Natural killer cell (primary cell): ENCODE measurements around the gene DGLUCY. TPM values are rescaled to one million over a fixed set of nuclear protein-coding genes. Genes with fewer than 3 reads are reported as not detected.

Source experiments
- ATAC-seq, 3 donors: fragments of 150-1000 bp in 2 of 3; fragments of 200-7000 bp in 1 of 3; cut with Tn5 transposase; 1 replicate in 1 of 3; 2 replicates in 2 of 3; pipeline ENCODE4 v1.10.0; 2021; ENCODE audit warnings: mild to moderate bottlenecking in 2 of 3, moderate library complexity in 2 of 3
- DNase-seq, 2 donors: peaks; one replicate each; pipeline versions ENCODE4 v3.0.0 to v3.0.0-alpha.2; 2013 to 2021; ENCODE audit warnings: mixed read lengths in 1 of 2
- H3K27ac ChIP-seq: one replicate; pipeline ENCODE4 v1.5.1; 2013; ENCODE audit warnings: mild to moderate bottlenecking, low read length
- H3K27me3 ChIP-seq: one replicate; pipeline ENCODE4 v1.6.1; 2013; ENCODE audit warnings: low read length; ENCODE audit not compliant: control insufficient read depth, insufficient read depth
- H3K36me3 ChIP-seq: one replicate; pipeline ENCODE4 v1.6.1; 2013; ENCODE audit warnings: low read length; ENCODE audit not compliant: control insufficient read depth, insufficient read depth
- H3K4me1 ChIP-seq: one replicate; pipeline ENCODE4 v1.6.1; 2013; ENCODE audit warnings: low read length; ENCODE audit not compliant: control insufficient read depth, insufficient read depth
- H3K4me3 ChIP-seq: one replicate; pipeline ENCODE4 v1.5.1; 2013; ENCODE audit warnings: low read length
- H3K9me3 ChIP-seq: one replicate; pipeline ENCODE4 v1.6.1; 2013; ENCODE audit warnings: low read length; ENCODE audit not compliant: control insufficient read depth, insufficient read depth
- H3K27ac Mint-ChIP-seq, 2 donors: one replicate each; pipeline ENCODE4 v1.8.0; 2022; ENCODE audit warnings: mild to moderate bottlenecking in 2 of 2, mixed read lengths in 2 of 2, moderate library complexity in 1 of 2
- H3K27me3 Mint-ChIP-seq, 2 donors: one replicate each; pipeline ENCODE4 v1.8.0; 2022; ENCODE audit warnings: low read depth in 2 of 2, mixed read lengths in 2 of 2
- H3K36me3 Mint-ChIP-seq: one replicate; pipeline ENCODE4 v1.8.0; 2022; ENCODE audit warnings: mixed read lengths
- H3K4me1 Mint-ChIP-seq, 2 donors: one replicate each; pipeline ENCODE4 v1.8.0; 2022; ENCODE audit warnings: mixed read lengths in 2 of 2
- H3K4me3 Mint-ChIP-seq: one replicate; pipeline ENCODE4 v1.8.0; 2022; ENCODE audit warnings: mild to moderate bottlenecking, moderate library complexity, mixed read lengths
- H3K9me3 Mint-ChIP-seq, 2 donors: one replicate each; pipeline ENCODE4 v1.8.0; 2022; ENCODE audit warnings: mixed read lengths in 2 of 2
- WGBS: methylation state at CpG from one replicate; pipeline ENCODE4 v1.1.7; 2013; ENCODE audit warnings: missing lambda C conversion rate; ENCODE audit not compliant: insufficient coverage; 5-methylcytosine and 5-hydroxymethylcytosine counted together
- intact Hi-C: fragments of 100-400 bp; cut with micrococcal nuclease; formaldehyde crosslinking; loops from one replicate; pipeline ENCODE4 v1.14.2; 2022
- total RNA-seq, 4 donors: library from RNA; stranded (reverse); fragments of 120-200 nt in 1 of 4; gene quantifications; one replicate each; pipeline versions ENCODE4 v1.2.3 to v1.2.4, GENCODE V29; 2013 to 2022
- TF ChIP-seq, protein P1 (sequence below): fragments of 200-600 bp; IDR thresholded peaks from one replicate; pipeline ENCODE4 v1.8.0; 2022; ENCODE audit warnings: antibody characterized with exemption

Gene DGLUCY
- total RNA-seq, 3 donors from 2014 or later (not counting 1 experiment from before 2014, with no cell fraction given) = 108 to 142 (median 110) TPM

DNA sequence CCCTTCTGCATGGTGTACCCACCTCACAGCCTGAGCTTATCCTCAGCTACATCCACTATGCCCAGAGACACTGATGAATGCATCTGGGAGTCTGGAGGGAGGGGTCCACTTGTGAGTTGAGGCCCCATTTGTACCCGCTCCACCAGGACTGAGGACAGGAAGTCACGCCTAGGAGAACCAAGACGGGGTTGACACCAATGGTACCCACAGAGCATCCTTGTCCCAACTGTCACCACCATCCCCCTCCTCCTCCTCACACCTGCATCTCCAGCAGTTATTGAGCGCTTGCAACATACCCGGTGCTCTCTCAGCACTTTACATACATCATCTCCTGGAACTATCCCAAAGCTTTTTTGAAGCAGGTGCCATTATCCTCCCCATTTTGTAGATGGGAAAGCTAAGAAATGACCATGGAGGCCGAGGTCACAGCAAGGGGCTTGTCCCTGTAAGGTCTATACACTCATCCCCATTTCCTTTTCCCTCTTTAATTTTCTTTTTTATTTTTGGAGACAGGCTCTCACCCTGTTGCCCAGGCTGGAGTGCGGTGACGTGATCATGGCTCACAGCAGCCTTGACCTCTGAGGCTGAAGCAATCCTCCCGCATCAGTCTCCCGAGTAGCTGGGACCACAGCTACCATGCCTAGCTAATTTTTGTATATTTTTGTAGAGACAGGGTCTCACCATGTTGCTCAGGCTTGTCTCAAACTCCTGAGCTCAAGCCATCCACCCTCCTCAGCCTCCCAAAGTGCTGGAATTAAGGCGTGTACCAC is 31.7 kb downstream of the DGLUCY start:
- Histone ChIP-seq H3K27ac (no peak overlapping the region), H3K4me3 (no peak overlapping the region), H3K27me3 (no peaks in the 10 kb centered on the region), H3K36me3 (peaks cover 24% of the 10 kb centered on the region), H3K4me1 (peaks cover 23% of the 10 kb centered on the region), H3K9me3 (no peaks in the 10 kb centered on the region)
- Mint-ChIP-seq H3K9me3 (no peaks in the 10 kb centered on the region), H3K4me1 (peaks cover 29 to 47% of the 10 kb centered on the region in 2 donors), H3K36me3 (no peaks in the 10 kb centered on the region), H3K27ac (peak overlapping the region; percentile 21 to 31), H3K27me3 (no peaks in the 10 kb centered on the region), H3K4me3 (no peak overlapping the region)
- 73% methylated on average over 11 of the region's 11 CpGs for WGBS
- TF ChIP-seq, protein P1, sequence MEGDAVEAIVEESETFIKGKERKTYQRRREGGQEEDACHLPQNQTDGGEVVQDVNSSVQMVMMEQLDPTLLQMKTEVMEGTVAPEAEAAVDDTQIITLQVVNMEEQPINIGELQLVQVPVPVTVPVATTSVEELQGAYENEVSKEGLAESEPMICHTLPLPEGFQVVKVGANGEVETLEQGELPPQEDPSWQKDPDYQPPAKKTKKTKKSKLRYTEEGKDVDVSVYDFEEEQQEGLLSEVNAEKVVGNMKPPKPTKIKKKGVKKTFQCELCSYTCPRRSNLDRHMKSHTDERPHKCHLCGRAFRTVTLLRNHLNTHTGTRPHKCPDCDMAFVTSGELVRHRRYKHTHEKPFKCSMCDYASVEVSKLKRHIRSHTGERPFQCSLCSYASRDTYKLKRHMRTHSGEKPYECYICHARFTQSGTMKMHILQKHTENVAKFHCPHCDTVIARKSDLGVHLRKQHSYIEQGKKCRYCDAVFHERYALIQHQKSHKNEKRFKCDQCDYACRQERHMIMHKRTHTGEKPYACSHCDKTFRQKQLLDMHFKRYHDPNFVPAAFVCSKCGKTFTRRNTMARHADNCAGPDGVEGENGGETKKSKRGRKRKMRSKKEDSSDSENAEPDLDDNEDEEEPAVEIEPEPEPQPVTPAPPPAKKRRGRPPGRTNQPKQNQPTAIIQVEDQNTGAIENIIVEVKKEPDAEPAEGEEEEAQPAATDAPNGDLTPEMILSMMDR = no peak
- DNase-seq = no peak
- ATAC-seq = no peak
- intact Hi-C loops = no loop called here

DNA sequence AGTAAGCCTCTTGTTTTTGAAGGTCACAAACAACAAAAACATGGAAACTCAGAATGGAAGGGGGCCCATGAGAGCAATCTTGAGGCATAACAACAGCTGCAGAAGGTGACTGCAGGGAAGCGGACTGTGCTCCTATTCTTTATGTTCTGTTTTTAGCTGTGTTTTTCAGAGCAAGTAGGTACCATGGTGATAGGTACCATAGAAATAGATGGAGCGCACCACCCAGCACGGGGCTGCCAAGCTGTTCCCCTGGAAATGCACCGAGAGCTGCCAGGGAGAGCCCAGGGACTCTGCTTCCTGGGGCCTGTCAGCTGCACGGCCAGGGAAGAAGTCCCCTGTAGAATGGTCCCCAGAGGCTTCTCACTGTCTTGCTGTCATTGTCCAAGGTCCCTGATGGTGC is 32.8 kb downstream of the DGLUCY start:
- Mint-ChIP-seq H3K4me1 (peaks cover 29 to 42% of the 10 kb centered on the region in 2 donors), H3K36me3 (no peaks in the 10 kb centered on the region), H3K4me3 (no peak overlapping the region), H3K27me3 (no peaks in the 10 kb centered on the region), H3K9me3 (no peaks in the 10 kb centered on the region), H3K27ac (peak overlapping the region in 1 of 2 donors; percentile 31)
- H3K4me1 ChIP-seq = peaks cover 22% of the 10 kb centered on the region
- ATAC-seq (no peak), DNase-seq (no peak)
- H3K9me3 ChIP-seq = no peaks in the 10 kb centered on the region
- WGBS = 94% methylated on average over 5 of the region's 5 CpGs
- H3K27me3 ChIP-seq = no peaks in the 10 kb centered on the region
- H3K4me3 ChIP-seq = no peak overlapping the region
- no peak overlapping the region for H3K27ac ChIP-seq
- TF ChIP-seq, protein P1 = no peak
- intact Hi-C loops = no loop called here
- H3K36me3 ChIP-seq = peaks cover 24% of the 10 kb centered on the region

DNA sequence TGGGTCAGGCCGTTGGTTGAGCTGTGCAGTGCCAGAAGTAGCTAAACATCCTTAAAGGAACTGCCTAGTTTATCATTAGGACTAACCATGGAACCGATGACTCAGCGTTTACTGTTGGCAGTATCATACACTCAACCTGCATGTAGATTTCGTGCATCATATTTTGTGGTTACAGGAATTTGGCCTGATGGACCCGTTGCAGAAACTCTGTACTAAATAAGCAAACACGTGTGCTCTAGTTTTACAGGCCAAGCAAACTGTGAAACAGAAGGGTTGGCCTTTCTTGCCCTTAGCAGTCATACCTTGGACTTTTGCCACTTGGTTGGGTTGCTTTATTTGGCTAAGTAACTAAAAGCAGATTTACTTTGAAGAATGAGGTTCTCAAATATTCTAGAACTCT is 35.6 kb downstream of the DGLUCY start:
- 59% methylated on average over 6 of the region's 6 CpGs for WGBS
- intact Hi-C loops = no loop called here
- Mint-ChIP-seq H3K9me3 (no peaks in the 10 kb centered on the region), H3K4me3 (no peak overlapping the region), H3K27me3 (no peaks in the 10 kb centered on the region), H3K36me3 (no peaks in the 10 kb centered on the region), H3K27ac (no peak overlapping the region), H3K4me1 (peaks cover 17 to 26% of the 10 kb centered on the region in 2 donors)
- Histone ChIP-seq H3K36me3 (peaks cover 24% of the 10 kb centered on the region), H3K9me3 (no peaks in the 10 kb centered on the region), H3K4me3 (no peak overlapping the region), H3K27ac (no peak overlapping the region), H3K4me1 (peaks cover 10% of the 10 kb centered on the region), H3K27me3 (no peaks in the 10 kb centered on the region)
- no peak for DNase-seq
- ATAC-seq = no peak
- TF ChIP-seq, protein P1 = no peak
